Mucosa of descending colon (tissue), 3 donors: Measurements from ENCODE around the gene DDR2. TPM values are rescaled to one million over a fixed set of nuclear protein-coding genes. Genes with fewer than 3 reads are reported as not detected.

ENCODE experiments used
- ATAC-seq: fragments of 200-7000 bp; cut with Tn5 transposase; one replicate; pipeline ENCODE4 v1.9.1; 2020; ENCODE audit warnings: mild to moderate bottlenecking, moderate library complexity
- DNase-seq, 3 donors: peaks; one replicate each; pipeline ENCODE4 v3.0.0-alpha.2; 2020
- H3K36me3 ChIP-seq: fragments of 200-600 bp; one replicate; pipeline ENCODE4 v1.8.0; 2021; ENCODE audit warnings: low read depth, mild to moderate bottlenecking
- H3K4me1 ChIP-seq: fragments of 200-600 bp; one replicate; pipeline ENCODE4 v1.8.0; 2021; ENCODE audit warnings: low read depth, mild to moderate bottlenecking
- H3K4me3 ChIP-seq: fragments of 200-600 bp; one replicate; pipeline ENCODE4 v1.8.0; 2021; ENCODE audit warnings: mild to moderate bottlenecking
- H3K9me3 ChIP-seq: fragments of 200-600 bp; one replicate; pipeline ENCODE4 v1.8.0; 2021; ENCODE audit warnings: mild to moderate bottlenecking
- CTCF ChIP-seq: fragments of 200-600 bp; IDR thresholded peaks from one replicate; pipeline ENCODE4 v1.8.0; 2022; ENCODE audit warnings: antibody characterized with exemption, mild to moderate bottlenecking
- intact Hi-C, 2 donors: fragments of 100-400 bp; cut with DNase I in 1 of 2; cut with micrococcal nuclease in 1 of 2; formaldehyde crosslinking; loops; one replicate each; pipeline versions ENCODE4 v1.11.0 to v1.11.1; 2022; cut with DNase I, micrococcal nuclease
- total RNA-seq, 3 donors: library from RNA; stranded (reverse); fragmentation: NEBNext Ultra II Directional in 2 of 3; extraction: Animal tissue kit (Norgen Biotek cat#: 25700) in 2 of 3; gene quantifications; one replicate each; pipeline versions ENCODE4 v1.2.1 to v1.2.4, GENCODE V29; 2021 to 2023
- donor health status: DM: no; HTN: no; CAD: no; lungs with moderate emphysema.
- donor health status: DM: no; HTN: no; CAD: no.
- donor health status: DM: no; HTN: yes; CAD: no.

The DDR2 gene
- total RNA-seq, 3 donors from 2014 or later = 13.3 to 203 (median 28.0) TPM

- H3K9me3 ChIP-seq = peaks cover 10% of the 10 kb centered on the region
- ATAC-seq = peak; percentile 57
- no peaks in the 10 kb centered on the region for H3K4me1 ChIP-seq
- no peak for TF ChIP-seq CTCF
- no peak for DNase-seq
- intact Hi-C loops = loop anchor here in 1 of 2 donors (10.0 kb wide), 1 partner anchor 192 kb away; no protein-coding TSS in a partner anchor
- no peaks in the 10 kb centered on the region for H3K36me3 ChIP-seq
- no peak overlapping the region for H3K4me3 ChIP-seq
Measured at GRCh38 chr1:162612606-162613400, 19.5 kb upstream of the DDR2 start.

- Histone ChIP-seq H3K4me3 (no peak overlapping the region), H3K36me3 (no peaks in the 10 kb centered on the region), H3K4me1 (no peaks in the 10 kb centered on the region), H3K9me3 (peaks cover 10% of the 10 kb centered on the region)
- ATAC-seq = no peak
- intact Hi-C loops = loop anchor here in 1 of 2 donors (10.0 kb wide), 1 partner anchor 188 kb away; no protein-coding TSS in a partner anchor
- no peak for TF ChIP-seq CTCF
- DNase-seq = no peak
Measured at GRCh38 chr1:162616848-162617247, 15.4 kb upstream of the DDR2 start.

DNA sequence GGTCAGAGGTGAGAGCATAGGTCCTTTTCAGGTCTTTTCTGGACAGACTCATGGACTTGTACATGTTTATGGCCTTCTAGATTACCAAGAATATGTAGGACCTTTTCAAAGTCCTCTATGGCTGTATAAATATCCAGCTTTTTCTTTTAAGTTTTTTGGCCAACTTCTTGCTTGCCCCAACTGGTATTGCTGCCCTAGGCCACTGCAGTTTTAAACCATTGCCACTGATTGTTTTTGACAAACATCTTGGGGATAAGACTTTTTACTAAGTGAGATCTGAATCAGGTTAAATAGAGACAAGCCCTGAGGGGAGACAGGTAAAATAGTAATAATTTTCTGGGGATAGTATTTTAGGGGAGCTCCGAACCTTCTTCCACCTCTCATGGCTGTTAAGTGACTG lies 14.8 kb upstream of the DDR2 start:
- DNase-seq (no peak), ATAC-seq (no peak)
- no peaks in the 10 kb centered on the region for H3K4me1 ChIP-seq
- intact Hi-C loops = loop anchor here in 1 of 2 donors (10.0 kb wide), 1 partner anchor 187 kb away; no protein-coding TSS in a partner anchor
- no peaks in the 10 kb centered on the region for H3K36me3 ChIP-seq
- H3K9me3 ChIP-seq = peaks cover 10% of the 10 kb centered on the region
- no peak for TF ChIP-seq CTCF
- no peak overlapping the region for H3K4me3 ChIP-seq

DNA sequence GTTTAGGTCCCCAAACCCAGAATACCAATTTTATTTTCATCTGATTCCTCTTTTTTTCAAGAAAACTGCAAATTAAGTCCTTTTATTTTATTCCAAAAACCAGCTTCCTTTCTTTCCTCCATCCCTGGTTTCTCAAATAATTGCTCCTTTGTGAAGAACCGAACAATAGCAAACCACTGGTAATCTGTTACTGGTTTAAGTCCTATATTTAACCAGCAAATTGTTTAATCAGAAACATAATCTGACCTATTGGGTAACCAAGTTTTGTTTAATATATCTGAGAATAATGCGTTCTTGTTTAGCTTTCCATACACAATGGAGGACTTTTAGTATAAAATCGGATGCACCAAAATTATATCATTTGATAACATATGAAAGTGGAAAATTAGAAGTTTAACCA lies 13.2 kb upstream of the DDR2 start:
- no peak for TF ChIP-seq CTCF
- Histone ChIP-seq H3K36me3 (no peaks in the 10 kb centered on the region), H3K9me3 (peaks cover 10% of the 10 kb centered on the region), H3K4me3 (no peak overlapping the region), H3K4me1 (no peaks in the 10 kb centered on the region)
- DNase-seq (no peak), ATAC-seq (no peak)
- intact Hi-C loops = loop anchor here in 1 of 2 donors (10.0 kb wide), 1 partner anchor 186 kb away; no protein-coding TSS in a partner anchor

DNA sequence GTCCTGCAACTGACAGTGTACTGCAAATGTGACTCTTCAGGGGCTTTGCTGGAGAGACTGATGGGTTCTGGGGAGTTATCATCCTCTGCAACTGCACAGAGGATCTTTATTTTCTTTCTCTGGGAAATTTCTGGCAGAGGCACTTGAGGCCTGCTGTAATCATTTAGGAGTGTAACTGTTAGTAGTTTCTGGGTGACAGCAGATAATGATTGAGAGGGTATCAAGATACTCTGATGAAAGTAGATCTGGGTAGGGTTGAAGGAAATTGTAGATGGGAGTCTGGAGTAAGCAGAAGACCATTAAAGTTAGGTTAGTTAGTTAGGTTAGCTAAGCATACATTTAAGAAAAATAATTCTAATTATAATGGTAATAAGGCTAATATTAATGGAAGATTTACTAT lies 11.0 kb upstream of the DDR2 start:
- no peak overlapping the region for H3K4me3 ChIP-seq
- peaks cover 10% of the 10 kb centered on the region for H3K9me3 ChIP-seq
- no peaks in the 10 kb centered on the region for H3K36me3 ChIP-seq
- intact Hi-C loops = no loop called here
- H3K4me1 ChIP-seq = no peaks in the 10 kb centered on the region
- ATAC-seq = no peak
- TF ChIP-seq CTCF = no peak
- DNase-seq = no peak
